DND-41 (cell line): ENCODE data around the gene PIAS1.

Experiments used
- ATAC-seq: fragments of 200-7000 bp; cut with Tn5 transposase; 3 replicates; pipeline ENCODE4 v1.9.1; 2021; ENCODE audit warnings: low read depth; ENCODE audit not compliant: insufficient read depth
- DNase-seq: peaks from one replicate; pipeline ENCODE4 v3.0.0-alpha.2; 2020
- H2AFZ ChIP-seq: 2 replicates; pipeline ENCODE4 v1.6.0; 2012; ENCODE audit warnings: low read depth, low read length
- H3K27ac ChIP-seq: 2 replicates; pipeline ENCODE4 v1.5.1; 2012; ENCODE audit warnings: low read length, inconsistent platforms
- H3K27me3 ChIP-seq: fragments of 200-600 bp; sonication (generic); 2 replicates; pipeline ENCODE4 v1.6.0; 2012; ENCODE audit warnings: low read length, mild to moderate bottlenecking, inconsistent platforms; ENCODE audit not compliant: insufficient read depth, poor library complexity
- H3K36me3 ChIP-seq: 2 replicates; pipeline ENCODE4 v1.5.1; 2012; ENCODE audit warnings: low read length, inconsistent platforms; ENCODE audit not compliant: insufficient read depth
- H3K4me1 ChIP-seq: 2 replicates; pipeline ENCODE4 v1.5.1; 2012; ENCODE audit warnings: mild to moderate bottlenecking, low read length; ENCODE audit not compliant: insufficient read depth
- H3K4me2 ChIP-seq: 2 replicates; pipeline ENCODE4 v1.6.0; 2012; ENCODE audit warnings: mild to moderate bottlenecking, moderate library complexity, low read length, inconsistent platforms; ENCODE audit not compliant: insufficient read depth
- H3K4me3 ChIP-seq, 2 experiments: fragments of 200-600 bp in 1 of 2; shearing (Covaris generic) in 1 of 2; 2 replicates each; pipeline ENCODE4 v1.5.1; 2012 to 2016; ENCODE audit warnings: inconsistent platforms in 2 of 2, low read length in 2 of 2, mild to moderate bottlenecking in 2 of 2, low read depth in 1 of 2, moderate library complexity in 1 of 2
- H3K79me2 ChIP-seq: 2 replicates; pipeline ENCODE4 v1.6.0; 2012; ENCODE audit warnings: low read length, inconsistent platforms; ENCODE audit not compliant: insufficient read depth
- H3K9ac ChIP-seq: 2 replicates; pipeline ENCODE4 v1.6.0; 2012; ENCODE audit warnings: low read depth, mild to moderate bottlenecking, inconsistent platforms, low read length, moderate library complexity
- H3K9me3 ChIP-seq: 2 replicates; pipeline ENCODE4 v1.5.1; 2012; ENCODE audit warnings: low read length, moderate library complexity, mild to moderate bottlenecking, inconsistent platforms; ENCODE audit not compliant: insufficient read depth, severe bottlenecking
- H4K20me1 ChIP-seq: 2 replicates; pipeline ENCODE4 v1.6.0; 2012; ENCODE audit warnings: low read length; ENCODE audit not compliant: insufficient read depth
- EZH2 ChIP-seq: IDR thresholded peaks from 3 replicates; pipeline ENCODE4 v1.6.1; 2012; ENCODE audit warnings: borderline replicate concordance, low read depth, mild to moderate bottlenecking, moderate library complexity, low read length, inconsistent platforms; ENCODE audit not compliant: severe bottlenecking
- TF ChIP-seq, protein P1 (sequence below): IDR thresholded peaks from 2 replicates; pipeline ENCODE4 v1.5.1; 2012; ENCODE audit warnings: borderline replicate concordance, low read length, moderate library complexity, mild to moderate bottlenecking; ENCODE audit not compliant: poor library complexity, severe bottlenecking; ENCODE audit errors: extremely low read depth

PIAS1 gene

DNA sequence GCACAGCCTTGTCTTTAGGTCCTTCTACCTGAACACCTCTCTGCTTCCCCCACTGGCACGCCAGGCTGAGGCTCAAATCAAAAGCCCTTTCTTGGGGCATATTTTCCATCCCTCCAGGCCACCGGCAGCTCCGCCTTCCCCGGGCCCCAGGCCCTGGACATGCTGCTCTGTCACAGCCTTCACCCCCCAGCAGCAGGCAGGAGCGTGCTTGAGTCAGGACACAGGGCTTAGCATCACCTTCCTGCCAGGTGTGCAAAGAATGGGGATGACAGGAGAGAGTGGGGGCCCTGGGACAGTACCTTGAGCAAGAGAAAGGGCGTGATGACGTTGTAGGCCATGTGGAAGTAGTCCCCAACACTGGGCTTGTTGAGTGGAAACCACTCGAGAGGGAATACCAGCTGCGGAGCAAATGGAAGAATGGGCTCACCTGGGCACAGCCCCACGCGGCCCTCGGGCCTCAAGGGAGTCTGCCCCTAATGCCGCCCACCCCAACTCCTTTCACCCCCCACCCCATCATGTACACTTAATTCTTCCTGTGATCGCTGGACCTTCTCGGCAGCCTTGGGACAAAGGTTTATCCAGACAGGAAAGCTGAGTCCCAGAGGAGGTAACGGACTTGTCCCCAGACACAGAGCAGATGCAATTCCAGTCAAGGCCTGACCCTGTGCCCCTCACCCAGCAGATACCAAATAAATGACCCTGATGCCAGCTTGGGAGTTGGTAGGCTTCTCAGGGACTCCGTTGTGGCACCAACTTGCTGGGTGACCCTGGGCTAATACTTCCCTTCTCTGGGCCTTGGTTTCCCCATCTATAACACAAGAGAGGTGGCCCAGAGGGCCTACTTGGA is 160.1 kb downstream of the PIAS1 start:
- H3K27ac ChIP-seq, result no peak overlapping the region

DNA sequence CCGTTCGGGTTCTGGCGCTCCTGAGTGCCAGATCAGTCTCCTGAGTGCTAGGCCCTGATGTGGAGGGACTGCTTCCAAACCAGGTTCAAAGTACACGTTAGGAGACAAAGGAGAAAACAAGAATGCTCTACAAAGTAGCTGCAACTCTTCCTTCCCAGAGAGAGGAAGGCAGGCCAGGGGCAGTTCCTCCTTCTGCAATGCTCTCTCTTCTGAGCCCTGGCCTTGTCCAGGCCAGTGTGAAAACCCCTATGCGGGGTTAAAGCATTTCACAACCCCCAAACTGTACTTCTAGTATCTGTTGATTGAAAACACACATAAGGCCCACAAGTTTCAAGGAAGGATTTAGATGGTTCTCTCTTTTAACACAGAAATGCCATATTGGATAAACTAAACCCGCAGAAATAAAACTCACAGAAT is 160.7 kb downstream of the PIAS1 start:
- no peak for TF ChIP-seq EZH2
- TF ChIP-seq, protein P1, sequence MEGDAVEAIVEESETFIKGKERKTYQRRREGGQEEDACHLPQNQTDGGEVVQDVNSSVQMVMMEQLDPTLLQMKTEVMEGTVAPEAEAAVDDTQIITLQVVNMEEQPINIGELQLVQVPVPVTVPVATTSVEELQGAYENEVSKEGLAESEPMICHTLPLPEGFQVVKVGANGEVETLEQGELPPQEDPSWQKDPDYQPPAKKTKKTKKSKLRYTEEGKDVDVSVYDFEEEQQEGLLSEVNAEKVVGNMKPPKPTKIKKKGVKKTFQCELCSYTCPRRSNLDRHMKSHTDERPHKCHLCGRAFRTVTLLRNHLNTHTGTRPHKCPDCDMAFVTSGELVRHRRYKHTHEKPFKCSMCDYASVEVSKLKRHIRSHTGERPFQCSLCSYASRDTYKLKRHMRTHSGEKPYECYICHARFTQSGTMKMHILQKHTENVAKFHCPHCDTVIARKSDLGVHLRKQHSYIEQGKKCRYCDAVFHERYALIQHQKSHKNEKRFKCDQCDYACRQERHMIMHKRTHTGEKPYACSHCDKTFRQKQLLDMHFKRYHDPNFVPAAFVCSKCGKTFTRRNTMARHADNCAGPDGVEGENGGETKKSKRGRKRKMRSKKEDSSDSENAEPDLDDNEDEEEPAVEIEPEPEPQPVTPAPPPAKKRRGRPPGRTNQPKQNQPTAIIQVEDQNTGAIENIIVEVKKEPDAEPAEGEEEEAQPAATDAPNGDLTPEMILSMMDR, result no peak

More for the DNA sequence above, 160.1 kb downstream of the PIAS1 start:
- Histone ChIP-seq H3K36me3 (peaks cover 69% of the 10 kb centered on the region), H3K9me3 (no peaks in the 10 kb centered on the region), H2AFZ (no peak overlapping the region), H3K27me3 (no peaks in the 10 kb centered on the region), H3K4me2 (no peak overlapping the region), H3K9ac (no peak overlapping the region), H4K20me1 (peaks cover 60% of the 10 kb centered on the region), H3K4me1 (no peaks in the 10 kb centered on the region), H3K4me3 (no peak overlapping the region), H3K79me2 (peaks cover 75% of the 10 kb centered on the region)
- no peak for ATAC-seq
- TF ChIP-seq EZH2, result no peak
- TF ChIP-seq, protein P1, result no peak
- no peak for DNase-seq

GRCh38 chr15:68217341-68217740 is 163.2 kb downstream of the PIAS1 start:
- no peak for DNase-seq
- Histone ChIP-seq H3K4me2 (no peak overlapping the region), H3K79me2 (peaks cover 73% of the 10 kb centered on the region)

More for the DNA sequence above, 160.7 kb downstream of the PIAS1 start:
- no peak for DNase-seq
- no peak overlapping the region for H3K27ac ChIP-seq
- no peak overlapping the region for H2AFZ ChIP-seq
- H3K27me3 ChIP-seq, result no peaks in the 10 kb centered on the region
- H3K4me1 ChIP-seq, result no peaks in the 10 kb centered on the region
- H3K9ac ChIP-seq, result no peak overlapping the region
- H3K9me3 ChIP-seq, result no peaks in the 10 kb centered on the region
- no peak overlapping the region for H3K4me3 ChIP-seq
- ATAC-seq, result no peak
- H3K4me2 ChIP-seq, result no peak overlapping the region
- peaks cover 69% of the 10 kb centered on the region for H3K36me3 ChIP-seq
- peaks cover 66% of the 10 kb centered on the region for H4K20me1 ChIP-seq
- H3K79me2 ChIP-seq, result peaks cover 82% of the 10 kb centered on the region

More at GRCh38 chr15:68217341-68217740, 163.2 kb downstream of the PIAS1 start:
- no peak for ATAC-seq
- no peaks in the 10 kb centered on the region for H3K9me3 ChIP-seq
- no peak overlapping the region for H2AFZ ChIP-seq
- no peak overlapping the region for H3K9ac ChIP-seq
- H3K36me3 ChIP-seq, result peaks cover 49% of the 10 kb centered on the region
- no peak overlapping the region for H3K4me3 ChIP-seq
- TF ChIP-seq, protein P1, result no peak
- no peak for TF ChIP-seq EZH2
- H4K20me1 ChIP-seq, result peaks cover 54% of the 10 kb centered on the region
- no peaks in the 10 kb centered on the region for H3K27me3 ChIP-seq
- H3K27ac ChIP-seq, result no peak overlapping the region
- no peaks in the 10 kb centered on the region for H3K4me1 ChIP-seq
